Measurements from ENCODE around the gene TRAPPC11. TPM values are rescaled to one million over a fixed set of nuclear protein-coding genes. Genes with fewer than 3 reads are reported as not detected.

TRAPPC11 gene
- total RNA-seq, 2 donors from 2014 or later = 41.6 to 65.3 TPM

DNA sequence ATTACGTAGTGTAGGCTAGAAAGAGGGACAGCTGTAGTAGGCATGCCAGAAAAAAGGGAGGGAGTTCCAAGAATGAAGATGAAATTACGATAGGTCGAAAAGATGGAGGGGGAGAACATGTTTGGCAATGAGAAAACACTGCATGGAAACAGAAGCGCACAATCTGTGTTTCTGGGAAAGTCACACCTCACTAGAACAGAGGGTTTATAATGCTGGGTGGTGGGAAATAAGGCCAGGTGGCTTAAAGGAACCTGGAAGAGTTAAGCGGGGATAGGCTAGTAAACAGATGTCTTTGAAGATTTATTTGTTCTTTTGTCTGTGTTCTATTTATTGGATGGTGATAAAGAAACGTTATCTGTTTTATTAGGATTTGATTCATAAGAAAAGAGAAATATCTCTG, 29.1 kb downstream of the TRAPPC11 start:
- no peaks in the 10 kb centered on the region for H3K27me3 ChIP-seq (replicated peaks; ENCODE audit: insufficient read depth)
- H3K36me3 ChIP-seq = peaks cover 40% of the 10 kb centered on the region
- DNase-seq (ENCODE audit: low spot score) (no peak), ATAC-seq (ENCODE audit: insufficient number of reproducible peaks, low FRiP score, low read depth) (no peak)
- H3K4me1 ChIP-seq (ENCODE audit: control insufficient read depth in 1 of 2, low read depth in 2 of 2) = no peaks in the 10 kb centered on the region
- H3K4me3 ChIP-seq = no peak overlapping the region
- H3K9me3 ChIP-seq = no peaks in the 10 kb centered on the region
- no peak overlapping the region for H3K27ac ChIP-seq
- TF ChIP-seq, protein P1, sequence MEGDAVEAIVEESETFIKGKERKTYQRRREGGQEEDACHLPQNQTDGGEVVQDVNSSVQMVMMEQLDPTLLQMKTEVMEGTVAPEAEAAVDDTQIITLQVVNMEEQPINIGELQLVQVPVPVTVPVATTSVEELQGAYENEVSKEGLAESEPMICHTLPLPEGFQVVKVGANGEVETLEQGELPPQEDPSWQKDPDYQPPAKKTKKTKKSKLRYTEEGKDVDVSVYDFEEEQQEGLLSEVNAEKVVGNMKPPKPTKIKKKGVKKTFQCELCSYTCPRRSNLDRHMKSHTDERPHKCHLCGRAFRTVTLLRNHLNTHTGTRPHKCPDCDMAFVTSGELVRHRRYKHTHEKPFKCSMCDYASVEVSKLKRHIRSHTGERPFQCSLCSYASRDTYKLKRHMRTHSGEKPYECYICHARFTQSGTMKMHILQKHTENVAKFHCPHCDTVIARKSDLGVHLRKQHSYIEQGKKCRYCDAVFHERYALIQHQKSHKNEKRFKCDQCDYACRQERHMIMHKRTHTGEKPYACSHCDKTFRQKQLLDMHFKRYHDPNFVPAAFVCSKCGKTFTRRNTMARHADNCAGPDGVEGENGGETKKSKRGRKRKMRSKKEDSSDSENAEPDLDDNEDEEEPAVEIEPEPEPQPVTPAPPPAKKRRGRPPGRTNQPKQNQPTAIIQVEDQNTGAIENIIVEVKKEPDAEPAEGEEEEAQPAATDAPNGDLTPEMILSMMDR (IDR thresholded peaks at IDR 0.05) = no peak

DNA sequence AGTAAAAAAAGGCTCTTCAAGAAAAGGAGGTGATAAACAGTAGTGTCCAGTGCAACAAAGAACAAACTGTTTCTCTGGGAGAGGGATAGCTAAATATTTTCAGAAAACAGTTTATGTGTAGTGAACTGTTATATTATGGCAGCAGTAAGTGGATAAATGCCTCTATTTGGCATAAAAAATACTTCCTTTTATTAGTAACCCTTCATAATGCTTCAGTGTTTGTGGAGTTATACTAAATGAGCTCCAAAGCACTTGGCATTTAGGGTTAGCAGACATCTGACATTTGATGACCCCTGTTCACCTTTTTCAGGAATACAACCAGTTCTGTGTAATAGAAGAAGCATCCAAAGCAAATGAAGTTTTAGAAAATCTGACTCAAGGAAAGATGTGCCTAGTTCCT, 31.9 kb downstream of the TRAPPC11 start:
- H3K36me3 ChIP-seq = peaks cover 34% of the 10 kb centered on the region
- no peaks in the 10 kb centered on the region for H3K9me3 ChIP-seq
- DNase-seq (ENCODE audit: low spot score) (no peak), ATAC-seq (ENCODE audit: insufficient number of reproducible peaks, low FRiP score, low read depth) (no peak)
- H3K4me3 ChIP-seq = no peak overlapping the region
- TF ChIP-seq, protein P1 (IDR thresholded peaks at IDR 0.05) = no peak
- H3K4me1 ChIP-seq (ENCODE audit: control insufficient read depth in 1 of 2, low read depth in 2 of 2) = no peaks in the 10 kb centered on the region
- H3K27ac ChIP-seq = no peak overlapping the region
- H3K27me3 ChIP-seq (replicated peaks; ENCODE audit: insufficient read depth) = no peaks in the 10 kb centered on the region

DNA sequence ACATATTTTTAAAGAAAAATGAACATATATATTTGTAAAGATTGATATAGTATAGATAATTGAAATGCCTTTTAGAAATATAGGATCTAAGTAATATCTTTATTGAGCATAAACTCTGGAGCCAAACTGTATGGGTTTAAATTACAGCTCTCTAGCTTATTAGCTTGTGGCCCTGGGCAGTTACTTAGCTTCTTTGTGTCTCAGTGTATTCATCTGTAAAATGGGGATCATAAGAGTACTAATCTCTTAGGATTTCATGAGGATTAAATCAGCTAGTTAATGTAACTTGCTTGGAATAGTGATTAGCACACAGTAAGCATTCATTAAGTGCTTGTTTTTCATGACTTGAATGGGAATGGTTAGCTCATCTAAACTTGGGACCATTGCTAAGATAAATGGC, 32.8 kb downstream of the TRAPPC11 start:
- peaks cover 38% of the 10 kb centered on the region for H3K36me3 ChIP-seq
- ATAC-seq (ENCODE audit: insufficient number of reproducible peaks, low FRiP score, low read depth) = no peak

DNA sequence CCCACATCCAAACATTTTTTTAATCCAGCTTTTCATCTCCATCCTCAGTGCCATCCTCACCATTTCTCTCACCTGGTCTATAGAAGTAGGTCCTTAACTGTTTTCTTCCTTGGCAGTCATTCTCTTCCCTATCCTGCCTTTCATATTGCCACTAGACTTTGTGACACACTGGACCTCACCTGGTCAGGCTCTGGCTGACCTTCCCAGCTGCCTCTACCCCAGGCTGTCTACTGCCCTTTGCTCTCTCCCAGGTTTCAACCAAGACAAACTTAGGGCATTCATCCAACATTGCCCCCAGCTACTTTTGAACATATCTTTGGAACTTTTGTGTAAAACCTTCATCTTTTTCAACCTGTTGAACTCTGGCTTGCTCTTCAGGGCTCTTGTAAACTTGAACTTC, 39.8 kb downstream of the TRAPPC11 start:
- TF ChIP-seq, protein P1 (IDR thresholded peaks at IDR 0.05) = no peak
- ATAC-seq (ENCODE audit: insufficient number of reproducible peaks, low FRiP score, low read depth) (no peak), DNase-seq (ENCODE audit: low spot score) (no peak)
- H3K27ac ChIP-seq = no peak overlapping the region
- no peak overlapping the region for H3K4me3 ChIP-seq
- no peaks in the 10 kb centered on the region for H3K4me1 ChIP-seq (ENCODE audit: control insufficient read depth in 1 of 2, low read depth in 2 of 2)
- H3K9me3 ChIP-seq = no peaks in the 10 kb centered on the region
- H3K27me3 ChIP-seq (replicated peaks; ENCODE audit: insufficient read depth) = no peaks in the 10 kb centered on the region
- H3K36me3 ChIP-seq = peaks cover 70% of the 10 kb centered on the region

More for the DNA sequence above, 32.8 kb downstream of the TRAPPC11 start:
- Histone ChIP-seq H3K4me1 (ENCODE audit: control insufficient read depth in 1 of 2, low read depth in 2 of 2) (no peaks in the 10 kb centered on the region), H3K27ac (no peak overlapping the region), H3K27me3 (replicated peaks; ENCODE audit: insufficient read depth) (no peaks in the 10 kb centered on the region), H3K9me3 (no peaks in the 10 kb centered on the region), H3K4me3 (no peak overlapping the region)
- TF ChIP-seq, protein P1 (IDR thresholded peaks at IDR 0.05) = no peak
- no peak for DNase-seq (ENCODE audit: low spot score)

DNA sequence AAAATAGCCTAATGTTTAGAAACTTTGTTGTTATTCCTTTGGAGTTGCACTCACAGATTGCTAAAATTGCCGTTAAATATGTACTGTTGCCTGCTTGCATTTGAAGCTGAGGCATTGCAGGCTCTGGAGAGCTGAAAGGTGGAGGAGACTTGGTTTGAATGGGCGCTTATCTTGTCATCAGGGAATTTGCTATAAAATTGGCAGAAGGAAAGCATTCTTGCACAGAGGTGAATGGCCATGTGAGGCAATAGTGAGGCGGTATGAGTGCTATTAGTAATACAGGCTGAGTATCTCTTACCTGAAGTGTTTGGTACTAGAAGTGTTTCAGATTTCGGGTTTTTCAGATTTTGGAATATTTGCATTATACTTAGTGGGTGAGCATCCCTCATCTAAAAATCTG, 41.3 kb downstream of the TRAPPC11 start:
- H3K27me3 ChIP-seq (replicated peaks; ENCODE audit: insufficient read depth) = no peaks in the 10 kb centered on the region
- TF ChIP-seq, protein P1 (IDR thresholded peaks at IDR 0.05) = no peak
- H3K36me3 ChIP-seq = peaks cover 73% of the 10 kb centered on the region
- H3K27ac ChIP-seq = no peak overlapping the region
- H3K9me3 ChIP-seq = no peaks in the 10 kb centered on the region
- DNase-seq (ENCODE audit: low spot score) (no peak), ATAC-seq (ENCODE audit: insufficient number of reproducible peaks, low FRiP score, low read depth) (no peak)
- H3K4me1 ChIP-seq (ENCODE audit: control insufficient read depth in 1 of 2, low read depth in 2 of 2) = no peaks in the 10 kb centered on the region
- no peak overlapping the region for H3K4me3 ChIP-seq

Data from thoracic aorta (tissue), 2 donors.